Cardiac muscle cell (in vitro differentiated cells and primary cell): ENCODE data around the gene COX6B2. TPM values are rescaled to one million over a fixed set of nuclear protein-coding genes. Genes with fewer than 3 reads are reported as not detected.

ENCODE experiments used
- DNase-seq, 2 donors: peaks; one replicate each; pipeline versions ENCODE4 v3.0.0 to v3.0.0-alpha.2; 2010 to 2017; ENCODE audit warnings: low read depth in 1 of 2, low spot score in 1 of 2
- H3K27ac ChIP-seq: fragments of 200-600 bp; sonication (generic); 2 replicates; pipeline ENCODE4 v1.5.1; 2016
- H3K27me3 ChIP-seq: fragments of 200-600 bp; sonication (generic); 2 replicates; pipeline ENCODE4 v1.6.0; 2016; ENCODE audit warnings: control low read depth
- H3K36me3 ChIP-seq: fragments of 200-600 bp; sonication (generic); 2 replicates; pipeline ENCODE4 v1.5.1; 2016; ENCODE audit warnings: control low read depth
- H3K4me1 ChIP-seq: fragments of 200-600 bp; sonication (generic); 2 replicates; pipeline ENCODE4 v1.8.1; 2017; ENCODE audit warnings: low read depth, mild to moderate bottlenecking, mixed run types
- H3K4me3 ChIP-seq: fragments of 200-600 bp; sonication (generic); 2 replicates; pipeline ENCODE4 v1.5.1; 2016; ENCODE audit warnings: mild to moderate bottlenecking
- H3K9me3 ChIP-seq: fragments of 200-600 bp; sonication (generic); 2 replicates; pipeline ENCODE4 v1.5.1; 2017; ENCODE audit warnings: low read depth, mild to moderate bottlenecking, control low read depth
- polyA plus RNA-seq: library from polyadenylated mRNA; unstranded; fragments of >200 nt; fragmentation: Nextera tagmentation; extraction: Ambion mirVana; gene quantifications from 2 replicates; pipeline ENCODE4 v1.2.1, GENCODE V29; 2016
- total RNA-seq: library from RNA; depleted of rRNA; stranded (reverse); fragments of >200 nt; gene quantifications from 2 replicates; pipeline ENCODE4 v1.2.3, GENCODE V29; 2016
- TF ChIP-seq, protein P1 (sequence below): IDR thresholded peaks from 2 replicates; pipeline ENCODE4 v1.5.1; 2012; ENCODE audit warnings: low read depth, mild to moderate bottlenecking, low read length

COX6B2 gene
- total and polyA plus RNA-seq, 2 experiments from 2014 or later, result 0.06 TPM; not detected in 1

DNA sequence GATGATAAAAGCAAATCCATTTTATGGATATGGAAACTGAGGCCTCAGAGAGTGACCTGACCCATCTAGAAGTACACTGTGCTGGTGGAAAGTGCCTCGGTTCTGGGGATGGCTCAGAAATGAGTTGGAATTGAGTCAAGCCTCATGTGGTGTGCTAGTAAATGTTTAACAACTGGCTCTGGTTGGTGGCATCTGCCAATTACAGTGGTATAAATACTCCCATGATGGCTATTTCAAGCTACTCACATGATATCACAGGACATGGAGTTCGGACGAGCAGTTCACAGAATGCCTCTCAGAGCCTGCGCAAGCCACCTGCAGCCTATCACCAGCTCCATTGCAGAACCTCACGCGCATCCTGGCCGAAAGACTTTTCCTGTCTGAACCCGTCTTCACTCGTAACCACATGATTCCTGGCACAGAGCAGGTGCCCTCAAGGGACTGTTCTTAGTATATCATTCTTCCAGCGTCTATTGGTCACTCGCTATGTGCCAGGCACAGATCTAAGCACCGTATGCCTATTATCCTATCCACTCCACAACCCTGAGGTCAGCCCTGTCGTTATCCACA, 38.5 kb downstream of the COX6B2 start:
- no peaks in the 10 kb centered on the region for H3K4me1 ChIP-seq
- TF ChIP-seq, protein P1, sequence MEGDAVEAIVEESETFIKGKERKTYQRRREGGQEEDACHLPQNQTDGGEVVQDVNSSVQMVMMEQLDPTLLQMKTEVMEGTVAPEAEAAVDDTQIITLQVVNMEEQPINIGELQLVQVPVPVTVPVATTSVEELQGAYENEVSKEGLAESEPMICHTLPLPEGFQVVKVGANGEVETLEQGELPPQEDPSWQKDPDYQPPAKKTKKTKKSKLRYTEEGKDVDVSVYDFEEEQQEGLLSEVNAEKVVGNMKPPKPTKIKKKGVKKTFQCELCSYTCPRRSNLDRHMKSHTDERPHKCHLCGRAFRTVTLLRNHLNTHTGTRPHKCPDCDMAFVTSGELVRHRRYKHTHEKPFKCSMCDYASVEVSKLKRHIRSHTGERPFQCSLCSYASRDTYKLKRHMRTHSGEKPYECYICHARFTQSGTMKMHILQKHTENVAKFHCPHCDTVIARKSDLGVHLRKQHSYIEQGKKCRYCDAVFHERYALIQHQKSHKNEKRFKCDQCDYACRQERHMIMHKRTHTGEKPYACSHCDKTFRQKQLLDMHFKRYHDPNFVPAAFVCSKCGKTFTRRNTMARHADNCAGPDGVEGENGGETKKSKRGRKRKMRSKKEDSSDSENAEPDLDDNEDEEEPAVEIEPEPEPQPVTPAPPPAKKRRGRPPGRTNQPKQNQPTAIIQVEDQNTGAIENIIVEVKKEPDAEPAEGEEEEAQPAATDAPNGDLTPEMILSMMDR, result no peak
- H3K36me3 ChIP-seq, result no peaks in the 10 kb centered on the region
- H3K27me3 ChIP-seq, result no peaks in the 10 kb centered on the region
- no peak for DNase-seq
- H3K4me3 ChIP-seq, result no peak overlapping the region
- H3K27ac ChIP-seq, result no peak overlapping the region
- H3K9me3 ChIP-seq, result no peaks in the 10 kb centered on the region

DNA sequence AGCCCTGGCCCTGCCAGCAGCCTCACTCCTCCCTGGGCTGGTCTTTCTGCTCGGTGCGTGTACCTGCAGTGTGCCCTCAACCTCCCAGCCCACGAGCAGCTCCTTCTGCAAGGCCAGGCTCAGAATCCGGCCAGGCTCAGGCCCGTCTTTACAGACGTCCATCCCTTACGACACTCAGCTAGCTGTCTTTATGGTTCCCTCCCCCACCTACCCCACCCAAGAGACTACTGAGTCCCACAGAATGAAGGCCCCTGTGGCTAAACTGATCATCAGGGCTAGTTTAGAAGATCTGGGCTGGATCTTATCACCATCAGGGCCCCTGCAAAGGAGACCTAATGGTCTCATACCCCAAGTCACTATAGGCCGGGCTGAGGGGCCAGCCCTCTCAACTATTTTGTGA, 40.1 kb downstream of the COX6B2 start:
- H3K4me1 ChIP-seq, result no peaks in the 10 kb centered on the region
- no peak overlapping the region for H3K27ac ChIP-seq
- TF ChIP-seq, protein P1, result no peak
- peaks cover 3% of the 10 kb centered on the region for H3K36me3 ChIP-seq
- no peak for DNase-seq
- no peaks in the 10 kb centered on the region for H3K27me3 ChIP-seq
- no peaks in the 10 kb centered on the region for H3K9me3 ChIP-seq
- H3K4me3 ChIP-seq, result no peak overlapping the region

DNA sequence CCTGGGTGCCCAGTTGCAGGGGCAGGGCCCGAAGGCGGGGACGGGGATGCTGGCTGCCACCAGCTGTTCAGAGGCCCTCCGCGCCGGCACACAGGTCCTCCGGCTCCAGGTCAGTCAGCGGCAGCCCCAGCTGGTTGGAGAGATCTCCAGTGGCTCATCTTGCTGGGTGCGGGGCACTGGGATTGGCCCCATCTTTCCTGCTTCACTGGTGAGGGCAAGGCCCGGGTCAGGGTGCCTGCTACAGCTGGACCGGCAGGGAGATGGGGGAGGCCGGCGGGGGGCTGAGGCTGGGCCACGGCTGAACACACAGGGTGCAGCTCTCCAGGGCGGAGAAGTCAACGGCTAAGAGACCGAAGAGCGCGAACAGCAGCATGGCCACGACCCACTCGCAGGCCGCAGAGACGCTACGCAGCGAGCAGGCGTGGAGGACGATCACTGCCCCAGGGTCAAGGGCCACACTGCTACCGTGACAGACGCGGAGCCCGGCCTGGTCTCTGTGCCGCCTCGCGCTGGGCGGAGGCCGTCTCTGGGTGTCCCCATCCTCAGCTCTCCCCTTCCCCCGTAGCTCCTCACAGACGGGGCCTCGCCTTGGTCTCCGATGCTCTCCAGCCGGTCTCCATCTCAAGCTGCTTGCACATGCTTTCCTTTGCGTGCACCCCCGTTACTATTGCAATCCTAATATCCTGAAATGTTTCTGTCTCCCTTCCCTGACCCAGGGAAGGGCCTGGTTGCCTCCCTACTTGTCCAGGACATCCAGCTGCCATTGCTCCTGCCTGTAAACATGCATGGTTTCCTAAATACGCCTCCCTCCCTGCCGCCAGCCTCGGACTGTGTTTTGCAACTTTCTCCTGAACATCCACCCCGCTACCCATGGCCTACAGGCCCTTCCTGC, 41.7 kb downstream of the COX6B2 start:
- no peak overlapping the region for H3K4me3 ChIP-seq
- peak in 1 of 2 donors; percentile 29 for DNase-seq
- TF ChIP-seq, protein P1, result no peak
- H3K27me3 ChIP-seq, result no peaks in the 10 kb centered on the region
- H3K9me3 ChIP-seq, result no peaks in the 10 kb centered on the region
- no peaks in the 10 kb centered on the region for H3K4me1 ChIP-seq
- peak overlapping the region; percentile 48 for H3K27ac ChIP-seq
- peaks cover 7% of the 10 kb centered on the region for H3K36me3 ChIP-seq

DNA sequence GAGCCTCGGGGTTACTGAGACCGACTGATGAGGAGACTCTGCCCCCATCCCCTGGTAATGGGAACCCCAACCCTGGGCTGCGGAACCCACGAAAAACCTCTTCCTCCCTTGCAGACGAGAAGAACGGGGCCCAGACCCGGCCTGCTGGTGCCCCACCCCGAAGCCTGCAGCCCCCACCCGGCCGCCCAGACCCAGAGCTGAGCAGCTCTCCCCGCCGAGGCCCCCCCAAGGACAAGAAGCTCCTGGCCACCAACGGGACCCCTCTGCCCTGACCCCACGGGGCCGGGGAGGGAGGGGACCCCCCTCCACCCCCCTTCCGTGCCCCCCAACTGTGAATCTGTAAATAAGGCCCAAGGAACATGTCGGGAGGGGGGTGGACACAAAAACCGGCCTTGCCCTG, 42.7 kb downstream of the COX6B2 start:
- TF ChIP-seq, protein P1, result no peak
- H3K4me3 ChIP-seq, result no peak overlapping the region
- no peak overlapping the region for H3K27ac ChIP-seq
- no peaks in the 10 kb centered on the region for H3K4me1 ChIP-seq
- H3K36me3 ChIP-seq, result peaks cover 10% of the 10 kb centered on the region
- no peaks in the 10 kb centered on the region for H3K27me3 ChIP-seq
- DNase-seq, result no peak
- H3K9me3 ChIP-seq, result no peaks in the 10 kb centered on the region

DNA sequence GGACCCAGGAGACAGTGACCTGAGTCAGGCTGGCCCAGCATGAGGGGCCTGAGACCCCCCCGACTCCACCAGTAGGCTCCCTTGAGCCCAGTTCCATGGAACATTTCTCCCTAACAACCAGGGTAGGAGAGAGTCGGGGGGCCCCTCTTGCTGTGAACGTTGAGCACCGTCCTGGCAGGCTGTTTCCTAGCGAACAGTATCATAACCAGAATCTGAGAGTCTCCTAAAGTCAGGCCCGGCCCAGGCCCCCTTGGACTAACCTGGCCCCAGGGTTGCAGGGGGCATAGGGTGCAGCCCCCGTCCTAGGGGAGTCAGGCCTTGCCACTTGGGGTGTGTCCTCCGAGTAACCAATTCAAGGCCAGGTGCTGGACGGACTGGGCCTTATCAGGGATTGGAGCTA, 43.1 kb downstream of the COX6B2 start:
- H3K4me1 ChIP-seq, result no peaks in the 10 kb centered on the region
- H3K27me3 ChIP-seq, result no peaks in the 10 kb centered on the region
- no peak overlapping the region for H3K4me3 ChIP-seq
- no peak overlapping the region for H3K27ac ChIP-seq
- H3K36me3 ChIP-seq, result peaks cover 14% of the 10 kb centered on the region
- TF ChIP-seq, protein P1, result no peak
- no peaks in the 10 kb centered on the region for H3K9me3 ChIP-seq
- DNase-seq, result no peak
